NCI-H128 (cell line): ENCODE measurements around the gene TPSD1.
"Not testable (repeated sequence)": the region's sequence is repeated elsewhere in the genome, so short reads cannot be mapped to it uniquely, and the experiment has no call there.

Experiments used
- DNase-seq: peaks from one replicate; lab custom pipeline; 2025; ENCODE audit not compliant: unreplicated experiment; lab: John Stamatoyannopoulos, UW

The TPSD1 gene

GRCh38 chr16:1240436-1240835 is 15.4 kb upstream of the TPSD1 start, which contains the start of gene TPSAB1:
TPSAB1 (plus strand) TSS chr16:1240705; CDS start chr16:1240939, 234 bp downstream.
- DNase-seq, result not testable (repeated sequence)

DNA sequence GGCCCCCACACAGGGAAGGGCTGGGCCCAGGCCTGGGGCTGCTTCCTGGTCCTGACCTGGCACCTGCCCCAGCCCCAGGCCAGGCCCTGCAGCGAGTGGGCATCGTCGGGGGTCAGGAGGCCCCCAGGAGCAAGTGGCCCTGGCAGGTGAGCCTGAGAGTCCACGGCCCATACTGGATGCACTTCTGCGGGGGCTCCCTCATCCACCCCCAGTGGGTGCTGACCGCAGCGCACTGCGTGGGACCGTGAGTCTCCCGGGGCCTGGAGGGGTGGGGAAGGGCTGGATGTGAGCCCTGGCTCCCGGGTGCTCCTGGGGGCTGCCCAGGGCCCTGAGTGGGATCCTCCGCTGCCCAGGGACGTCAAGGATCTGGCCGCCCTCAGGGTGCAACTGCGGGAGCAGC is 14.8 kb upstream of the TPSD1 start:
- not testable (repeated sequence) for DNase-seq

- not testable (repeated sequence) for DNase-seq
Measured at GRCh38 chr16:1243363-1243762, 12.5 kb upstream of the TPSD1 start.

GRCh38 chr16:1243907-1244850 is 11.7 kb upstream of the TPSD1 start:
- not testable (repeated sequence) for DNase-seq

DNA sequence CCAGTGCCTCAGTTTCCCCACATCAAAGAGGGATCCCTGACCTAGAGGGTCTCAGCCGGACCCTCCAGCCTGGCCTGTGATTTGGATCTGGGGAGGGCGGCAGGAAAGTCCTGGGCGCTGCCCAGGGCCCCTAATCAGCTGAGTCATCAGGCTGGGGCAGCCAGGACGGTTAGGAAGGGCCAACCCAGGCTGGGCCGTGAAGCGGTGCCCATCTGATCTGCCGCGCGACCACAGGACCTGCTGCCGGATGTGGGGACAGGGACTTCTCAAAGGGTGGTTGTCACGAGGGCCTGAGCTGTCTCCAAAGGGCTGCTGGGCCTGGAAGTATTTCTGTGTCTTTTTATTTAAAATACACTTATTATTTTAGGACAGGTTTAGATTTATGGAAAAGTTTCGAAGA is 11.0 kb upstream of the TPSD1 start:
- no peak for DNase-seq

DNA sequence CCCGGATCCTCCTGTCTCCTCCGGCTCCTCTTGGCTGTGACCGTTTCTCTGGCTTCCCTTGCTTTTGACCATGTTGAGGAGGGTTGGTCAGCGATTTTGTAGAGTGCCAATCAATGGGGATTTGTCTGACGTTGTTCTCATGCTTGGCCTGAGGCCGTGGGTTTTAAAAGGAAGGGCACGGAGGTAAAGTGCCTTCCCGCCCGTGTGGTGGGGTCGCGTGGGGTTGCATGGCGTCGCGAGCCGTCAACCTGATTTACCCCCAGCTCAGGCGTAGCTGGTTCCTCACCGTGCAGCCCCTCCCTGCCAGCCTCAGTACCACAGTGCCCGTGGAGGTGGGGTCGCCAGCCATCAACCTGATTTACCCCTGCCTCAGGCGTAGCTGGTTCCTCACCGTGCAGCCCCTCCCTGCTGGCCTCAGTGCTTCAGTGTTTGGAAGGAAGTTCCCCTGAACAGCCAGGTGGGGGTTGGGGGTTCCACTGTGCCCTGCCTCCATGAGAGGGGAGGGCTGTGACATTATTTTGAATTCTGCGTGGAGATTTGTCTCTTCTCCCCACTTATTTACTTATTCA is 10.3 kb upstream of the TPSD1 start:
- no peak for DNase-seq

- DNase-seq, result not testable (repeated sequence)
Measured at GRCh38 chr16:1247903-1248537, 7.8 kb upstream of the TPSD1 start.

- not testable (repeated sequence) for DNase-seq
Measured at GRCh38 chr16:1249031-1249755, 6.7 kb upstream of the TPSD1 start.

GRCh38 chr16:1253701-1254364 is 2.0 kb upstream of the TPSD1 start:
- not testable (repeated sequence) for DNase-seq

DNA sequence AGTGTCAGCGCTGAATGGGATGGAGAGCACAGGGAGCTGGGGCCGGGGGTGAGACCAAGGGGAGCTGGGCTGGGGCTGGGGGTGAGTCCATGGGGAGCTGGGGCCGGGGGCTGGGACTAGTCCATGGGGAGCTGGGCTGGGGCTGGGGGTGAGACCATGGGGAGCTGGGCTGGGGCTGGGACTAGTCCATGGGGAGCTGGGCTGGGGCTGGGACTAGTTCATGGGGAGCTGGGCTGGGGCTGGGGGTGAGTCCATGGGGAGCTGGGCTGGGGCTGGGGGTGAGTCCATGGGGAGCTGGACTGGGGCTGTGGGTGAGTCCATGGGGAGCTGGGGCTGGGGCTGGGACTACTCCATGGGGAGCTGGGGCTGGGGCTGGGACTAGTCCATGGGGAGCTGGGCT is 1.0 kb upstream of the TPSD1 start:
- DNase-seq, result not testable (repeated sequence)

- not testable (repeated sequence) for DNase-seq
Measured at GRCh38 chr16:1256296-1256873, 516 bp downstream of the TPSD1 start.

DNA sequence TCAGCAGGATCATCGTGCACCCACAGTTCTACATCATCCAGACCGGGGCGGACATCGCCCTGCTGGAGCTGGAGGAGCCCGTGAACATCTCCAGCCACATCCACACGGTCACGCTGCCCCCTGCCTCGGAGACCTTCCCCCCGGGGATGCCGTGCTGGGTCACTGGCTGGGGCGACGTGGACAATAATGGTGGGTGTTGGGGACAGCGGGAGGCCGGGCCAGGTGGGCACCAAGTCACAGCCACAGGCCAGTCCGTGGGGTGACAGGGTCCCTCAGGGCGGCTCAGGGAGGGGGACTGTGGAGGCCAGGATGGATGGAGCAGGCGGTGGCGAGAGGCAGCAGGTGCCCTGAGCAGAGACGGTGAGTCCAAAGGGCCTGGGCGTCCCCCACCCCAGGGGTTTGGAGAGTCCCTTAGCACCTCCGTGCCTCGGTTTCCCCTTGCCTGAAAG is 1.0 kb downstream of the TPSD1 start:
- DNase-seq, result no peak

DNA sequence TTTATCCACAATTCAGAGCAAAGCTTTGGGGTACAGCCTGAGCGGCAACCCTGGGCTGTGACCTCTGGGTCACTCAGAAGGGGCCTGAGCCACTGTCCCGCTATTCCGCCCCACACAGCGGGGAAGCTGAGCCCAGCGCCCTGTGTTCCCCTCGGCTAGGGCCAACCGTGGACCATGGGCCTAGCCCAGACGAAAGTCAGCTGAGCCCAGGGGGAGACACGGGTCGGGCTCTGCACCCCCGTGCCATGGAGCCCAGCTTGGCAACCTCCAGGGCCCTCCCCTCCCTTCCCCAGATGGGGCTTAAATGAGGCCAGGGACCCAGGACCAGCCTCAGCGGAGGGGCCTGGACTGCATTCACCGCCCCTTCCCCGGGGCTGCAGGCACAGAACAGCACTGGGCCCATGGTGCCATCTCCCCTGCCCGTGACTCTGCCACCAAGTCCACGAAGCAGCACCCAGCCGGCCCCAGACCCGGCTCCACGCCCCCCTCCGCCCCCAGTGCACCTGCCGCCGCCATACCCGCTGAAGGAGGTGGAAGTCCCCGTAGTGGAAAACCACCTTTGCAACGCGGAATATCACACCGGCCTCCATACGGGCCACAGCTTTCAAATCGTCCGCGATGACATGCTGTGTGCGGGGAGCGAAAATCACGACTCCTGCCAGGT is 1.8 kb downstream of the TPSD1 start:
- no peak for DNase-seq

DNA sequence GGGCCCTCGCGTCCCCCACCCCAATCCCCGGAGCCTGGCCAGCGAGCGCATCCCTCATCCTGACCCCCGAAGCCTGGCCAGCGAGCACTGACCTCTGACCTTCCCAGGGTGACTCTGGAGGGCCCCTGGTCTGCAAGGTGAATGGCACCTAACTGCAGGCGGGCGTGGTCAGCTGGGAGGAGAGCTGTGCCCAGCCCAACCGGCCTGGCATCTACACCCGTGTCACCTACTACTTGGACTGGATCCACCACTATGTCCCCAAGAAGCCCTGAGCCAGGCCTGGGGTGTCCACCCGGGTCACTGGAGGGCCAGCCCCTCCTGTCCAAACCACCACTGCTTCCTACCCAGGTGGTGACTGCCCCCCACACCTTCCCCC is 2.3 kb downstream of the TPSD1 start:
- no peak for DNase-seq

- no peak for DNase-seq
Measured at GRCh38 chr16:1258906-1259759, 3.3 kb downstream of the TPSD1 start.

GRCh38 chr16:1259760-1260068 is 3.8 kb downstream of the TPSD1 start:
- DNase-seq, result no peak

DNA sequence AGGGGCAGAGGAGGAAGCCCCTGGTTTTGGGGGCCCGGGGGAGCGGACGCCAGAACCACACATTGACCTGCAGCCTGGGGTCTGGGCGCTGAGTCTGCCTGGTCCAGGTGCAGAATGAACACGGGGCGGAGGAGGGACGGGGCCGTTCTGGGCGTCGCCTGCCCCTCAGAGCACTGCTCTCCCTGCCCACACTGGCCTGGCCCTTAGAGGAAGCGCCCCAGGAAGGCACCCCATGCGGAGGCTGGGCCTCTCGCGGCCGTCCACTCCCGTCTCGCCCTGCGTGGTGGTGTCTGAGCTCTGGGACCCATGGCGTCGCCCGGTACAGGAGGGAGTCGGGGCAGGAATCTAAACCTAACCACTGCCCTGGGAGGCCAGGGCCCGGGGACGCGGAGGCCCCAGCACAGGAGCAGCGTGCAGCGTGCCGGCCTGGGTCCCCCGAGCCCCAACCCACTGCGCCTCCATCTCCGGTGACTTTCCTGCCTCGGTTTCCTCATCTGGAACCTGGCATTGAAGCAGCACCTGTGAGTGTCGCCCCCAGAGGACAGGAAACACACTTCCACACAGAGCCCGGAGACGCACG is 4.3 kb downstream of the TPSD1 start:
- no peak for DNase-seq

DNA sequence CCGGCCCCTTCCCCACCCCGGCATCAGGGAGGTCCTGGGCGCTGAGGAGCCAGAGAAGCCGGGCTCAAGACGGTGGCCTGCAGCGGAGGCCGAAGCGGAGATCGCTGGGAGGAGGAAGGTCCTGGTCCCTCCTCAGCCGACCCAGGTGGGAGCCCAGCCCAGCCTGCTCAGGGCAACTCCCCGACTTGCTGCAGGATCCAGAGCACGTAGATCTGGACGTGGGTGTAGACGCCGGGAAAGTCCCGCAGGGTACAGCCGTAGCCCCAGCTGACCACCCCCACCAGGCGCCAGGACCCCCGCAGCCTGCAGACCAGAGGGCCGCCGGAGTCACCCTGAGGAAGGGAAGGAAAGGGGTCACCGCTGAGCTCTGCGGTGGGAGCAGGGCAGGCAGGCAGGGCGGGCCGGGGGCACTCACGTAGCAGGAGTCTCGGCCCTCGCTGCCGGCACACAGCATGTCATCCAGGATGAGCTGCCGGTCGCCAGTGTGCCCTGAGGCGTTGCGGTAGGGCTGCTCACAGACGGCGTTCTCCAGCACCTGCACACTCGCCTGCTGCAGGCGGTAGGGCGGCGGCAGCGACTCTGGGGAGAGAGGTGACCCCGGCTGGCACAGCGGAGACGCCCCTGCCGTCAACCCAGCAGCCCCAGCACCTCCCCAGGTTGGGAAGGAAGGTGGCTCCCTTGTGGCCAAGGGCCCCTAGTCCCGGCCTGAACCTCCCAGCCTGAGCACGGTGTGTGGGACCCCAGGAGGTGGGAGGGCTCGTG is 5.4 kb downstream of the TPSD1 start:
- DNase-seq, result no peak
